ENCODE data around the gene MBNL1.

GRCh38 chr3:152226176-152226575 lies 42.6 kb upstream of the MBNL1 start:
- TF ChIP-seq CTCF (optimal IDR thresholded peaks at IDR 0.05 in 1 of 3, IDR thresholded peaks at IDR 0.05 in 1 of 3, conservative IDR thresholded peaks at IDR 0.05 in 1 of 3; ENCODE audit: extremely low read depth in 1 of 3, insufficient read depth in 2 of 3, low read length in 3 of 3) (no peak), EZH2 (IDR thresholded peaks at IDR 0.05; ENCODE audit: low read length) (no peak)
